ENCODE results near the gene MBD3L3. TPM values are rescaled to one million over a fixed set of nuclear protein-coding genes. Genes with fewer than 3 reads are reported as not detected.
"Not testable (repeated sequence)": the region's sequence is repeated elsewhere in the genome, so short reads cannot be mapped to it uniquely, and the experiment has no call there.

MBD3L3 gene
- total RNA-seq: not detected
- polyA plus RNA-seq: not detected

DNA sequence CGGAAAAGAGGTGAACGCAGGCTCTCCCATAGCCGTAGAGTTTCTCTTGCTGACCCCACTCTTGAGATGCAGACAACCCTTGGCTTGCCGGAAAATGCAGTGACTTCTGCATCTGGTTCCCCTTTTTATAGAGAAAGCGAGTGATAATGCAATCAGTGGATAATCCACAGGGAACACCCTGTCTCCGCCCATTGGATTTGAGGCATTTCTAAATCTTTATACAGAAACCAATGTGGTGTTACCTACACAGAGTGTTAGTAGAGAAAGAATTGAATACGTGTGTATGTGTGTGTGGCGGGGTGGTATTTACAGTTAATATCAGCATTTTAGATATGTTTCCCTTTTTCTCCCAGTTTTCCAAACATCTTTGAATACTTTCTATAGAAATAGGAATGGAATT, at the start of gene MBD3L3:
MBD3L3 (minus strand) TSS at position 101 of the 400 bp plus-strand sequence; CDS start at position 30, 71 bp downstream.
- H3K4me3 Mint-ChIP-seq; H3K27me3 ChIP-seq (ENCODE audit: insufficient read depth, low read length, poor library complexity, severe bottlenecking); H3K4me1 Mint-ChIP-seq; H3K27ac ChIP-seq (ENCODE audit: low read depth, low read length); H3K36me3 ChIP-seq (ENCODE audit: insufficient read depth, low read length); H3K27ac Mint-ChIP-seq; H3K9me3 ChIP-seq (ENCODE audit: low read length); H3K36me3 Mint-ChIP-seq; POLR2A ChIA-PET; H3K27me3 Mint-ChIP-seq; H3K4me1 ChIP-seq (ENCODE audit: insufficient read depth, low read length); DNase-seq; H3K9me3 Mint-ChIP-seq; H3K4me3 ChIP-seq (ENCODE audit: low read length); CTCF ChIA-PET: not testable (repeated sequence)

DNA sequence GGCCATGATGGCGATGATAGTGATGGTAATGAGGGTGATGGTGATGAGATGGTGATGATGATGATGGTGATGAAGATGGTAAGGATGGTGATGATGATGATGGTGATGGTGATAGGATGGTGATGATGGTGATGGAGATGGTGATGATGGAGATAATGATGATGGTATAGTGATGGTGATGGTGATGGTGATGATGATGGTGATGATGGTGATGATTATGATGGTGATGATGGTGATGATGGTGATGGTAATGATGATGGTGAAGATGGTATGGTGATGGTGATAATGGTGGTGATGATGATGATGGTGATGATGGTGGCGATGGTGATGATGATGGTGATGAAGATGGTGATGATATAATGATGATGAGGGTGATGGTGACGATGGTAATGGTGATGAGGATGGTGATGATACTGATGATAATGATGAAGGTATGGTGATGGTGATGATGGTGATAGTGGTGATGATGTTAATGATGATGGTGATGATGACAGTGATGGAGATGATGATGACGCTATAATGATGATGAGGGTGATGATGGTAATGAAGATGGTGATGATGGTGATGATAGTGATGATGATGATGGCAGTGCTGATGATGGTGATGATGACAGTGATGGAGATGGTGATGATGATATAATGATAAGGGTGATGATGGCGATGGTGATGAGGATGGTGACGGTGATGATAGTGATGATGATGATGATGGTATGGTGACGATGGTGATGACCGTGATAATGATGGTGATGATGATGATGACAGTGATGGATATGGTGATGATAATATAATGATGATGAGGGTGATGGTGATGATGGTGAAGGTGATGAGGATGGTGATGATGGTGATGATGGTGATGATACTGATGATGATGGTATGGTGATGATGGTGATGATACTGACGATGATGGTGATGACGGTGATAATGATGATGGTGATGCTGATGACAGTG, 48.5 kb upstream of the MBD3L3 start:
- Histone ChIP-seq H3K4me3 (ENCODE audit: low read length) (no peak overlapping the region), H3K4me1 (ENCODE audit: insufficient read depth, low read length) (peaks cover 3% of the 10 kb centered on the region), H3K36me3 (ENCODE audit: insufficient read depth, low read length) (no peaks in the 10 kb centered on the region), H3K27me3 (ENCODE audit: insufficient read depth, low read length, poor library complexity, severe bottlenecking) (no peaks in the 10 kb centered on the region), H3K27ac (ENCODE audit: low read depth, low read length) (no peak overlapping the region), H3K9me3 (ENCODE audit: low read length) (no peaks in the 10 kb centered on the region)
- H3K27ac Mint-ChIP-seq: no peak overlapping the region
- H3K27me3 Mint-ChIP-seq: peaks cover 3 to 4% of the 10 kb centered on the region in 2 donors
- CTCF ChIA-PET: no interaction called here
- no peak overlapping the region for H3K4me3 Mint-ChIP-seq
- H3K36me3 Mint-ChIP-seq: no peaks in the 10 kb centered on the region
- H3K9me3 Mint-ChIP-seq: no peaks in the 10 kb centered on the region
- POLR2A ChIA-PET: no interaction called here
- peaks cover 4 to 5% (median 4%) of the 10 kb centered on the region in 3 donors for H3K4me1 Mint-ChIP-seq
- no peak for DNase-seq

- H3K36me3 ChIP-seq (ENCODE audit: insufficient read depth, low read length): no peaks in the 10 kb centered on the region
- ChIA-PET POLR2A (no interaction called here), CTCF (no interaction called here)
- no peak for DNase-seq
- no peaks in the 10 kb centered on the region for H3K9me3 ChIP-seq (ENCODE audit: low read length)
- Mint-ChIP-seq H3K27me3 (peaks cover 3 to 4% of the 10 kb centered on the region in 2 donors), H3K27ac (no peak overlapping the region), H3K36me3 (no peaks in the 10 kb centered on the region), H3K9me3 (no peaks in the 10 kb centered on the region), H3K4me3 (no peak overlapping the region), H3K4me1 (peaks cover 8 to 14% (median 11%) of the 10 kb centered on the region in 3 donors)
- H3K4me1 ChIP-seq (ENCODE audit: insufficient read depth, low read length): peaks cover 10% of the 10 kb centered on the region
- H3K27ac ChIP-seq (ENCODE audit: low read depth, low read length): no peak overlapping the region
- no peak overlapping the region for H3K4me3 ChIP-seq (ENCODE audit: low read length)
- H3K27me3 ChIP-seq (ENCODE audit: insufficient read depth, low read length, poor library complexity, severe bottlenecking): no peaks in the 10 kb centered on the region
Observed at GRCh38 chr19:7104747-7105447, 46.4 kb upstream of the MBD3L3 start.

DNA sequence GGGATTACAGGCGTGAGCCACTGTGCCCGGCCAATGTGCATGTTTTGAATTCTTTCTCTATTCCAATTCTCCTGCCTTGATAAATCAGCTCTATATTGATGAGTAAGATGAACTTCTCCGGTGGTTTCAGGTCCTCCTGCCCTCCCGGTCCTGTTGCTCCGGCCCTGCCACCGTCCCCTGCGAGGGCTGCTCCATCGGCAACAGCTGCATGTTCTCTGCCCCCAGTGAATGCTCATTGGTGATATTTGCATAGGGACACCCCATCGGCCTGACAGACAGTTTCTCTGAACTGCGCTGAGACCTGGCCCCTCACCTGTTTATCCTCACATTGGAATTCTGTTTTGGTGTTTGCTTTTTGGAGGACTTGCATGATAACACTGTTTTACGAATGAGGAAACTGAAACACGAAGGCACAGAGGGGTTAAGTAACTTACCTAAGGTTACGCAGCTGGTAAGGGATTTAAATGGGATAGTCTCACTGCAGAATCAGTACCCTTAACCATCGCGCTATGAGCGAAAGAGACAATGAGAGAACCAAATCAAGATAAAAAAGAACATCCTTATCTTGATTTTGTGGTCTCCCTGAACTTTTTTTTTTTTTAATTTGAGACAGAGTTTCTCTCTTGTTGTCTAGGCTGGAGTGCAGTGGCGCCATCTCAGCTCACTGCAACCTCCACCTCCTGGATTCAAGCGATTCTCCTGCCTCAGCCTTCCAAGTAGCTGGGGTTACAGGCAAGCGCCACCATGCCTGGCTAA, 43.2 kb upstream of the MBD3L3 start:
- Histone ChIP-seq H3K27ac (ENCODE audit: low read depth, low read length) (no peak overlapping the region), H3K4me3 (ENCODE audit: low read length) (no peak overlapping the region), H3K9me3 (ENCODE audit: low read length) (no peaks in the 10 kb centered on the region), H3K36me3 (ENCODE audit: insufficient read depth, low read length) (no peaks in the 10 kb centered on the region), H3K4me1 (ENCODE audit: insufficient read depth, low read length) (peaks cover 16% of the 10 kb centered on the region), H3K27me3 (ENCODE audit: insufficient read depth, low read length, poor library complexity, severe bottlenecking) (no peaks in the 10 kb centered on the region)
- DNase-seq: peak in 1 of 5 donors; percentile 43
- ChIA-PET POLR2A (interaction anchor here (0.6 kb wide), 2 partner anchors 548 to 1055 kb away, joined by 7 to 9 read pairs; no protein-coding TSS in a partner anchor), CTCF (interaction anchor here (0.8 to 3.2 kb wide), 11 partner anchors 9 to 579 kb away, joined by 3 to 12 read pairs (median 3); partner anchors contain the start of genes ARHGEF18 and TRAPPC5)
- peaks cover 3 to 12% (median 5%) of the 10 kb centered on the region in 5 donors for H3K9me3 Mint-ChIP-seq
- H3K4me1 Mint-ChIP-seq: peaks cover 21 to 30% (median 28%) of the 10 kb centered on the region in 3 donors
- H3K4me3 Mint-ChIP-seq: peak overlapping the region; percentile 9 to 68 (median 57)
- H3K27me3 Mint-ChIP-seq: peaks cover 3 to 8% of the 10 kb centered on the region in 2 donors
- H3K27ac Mint-ChIP-seq: peak overlapping the region in 4 of 8 donors; percentile 5 to 81 (median 40)
- H3K36me3 Mint-ChIP-seq: peaks cover 3 to 6% (median 4%) of the 10 kb centered on the region in 3 donors

GRCh38 chr19:7099597-7099921, 41.1 kb upstream of the MBD3L3 start:
- Histone ChIP-seq H3K27me3 (ENCODE audit: insufficient read depth, low read length, poor library complexity, severe bottlenecking) (no peaks in the 10 kb centered on the region), H3K4me1 (ENCODE audit: insufficient read depth, low read length) (peaks cover 16% of the 10 kb centered on the region), H3K9me3 (ENCODE audit: low read length) (peaks cover 7% of the 10 kb centered on the region), H3K36me3 (ENCODE audit: insufficient read depth, low read length) (no peaks in the 10 kb centered on the region), H3K27ac (ENCODE audit: low read depth, low read length) (peak overlapping the region; percentile 74), H3K4me3 (ENCODE audit: low read length) (peak overlapping the region; percentile 85)
- Mint-ChIP-seq H3K9me3 (peaks cover 18 to 32% (median 21%) of the 10 kb centered on the region in 5 donors), H3K27me3 (peaks cover 3 to 8% of the 10 kb centered on the region in 2 donors), H3K27ac (peak overlapping the region; percentile 80 to 99 (median 92)), H3K4me1 (peaks cover 21 to 30% (median 28%) of the 10 kb centered on the region in 3 donors), H3K36me3 (peaks cover 3 to 19% (median 7%) of the 10 kb centered on the region in 3 donors), H3K4me3 (peak overlapping the region; percentile 91 to 97 (median 94))
- ChIA-PET CTCF (interaction anchor here (0.6 to 1.6 kb wide), 7 partner anchors 10 to 582 kb away, joined by 3 to 4 read pairs (median 3); partner anchors contain the start of genes ARHGEF18, TRAPPC5 and ZNF557), POLR2A (interaction anchor here (0.6 to 1.7 kb wide), 4 partner anchors 28 to 254 kb away, joined by 3 to 25 read pairs (median 5); partner anchors contain the start of gene ZNF557)
- DNase-seq: no peak

DNA sequence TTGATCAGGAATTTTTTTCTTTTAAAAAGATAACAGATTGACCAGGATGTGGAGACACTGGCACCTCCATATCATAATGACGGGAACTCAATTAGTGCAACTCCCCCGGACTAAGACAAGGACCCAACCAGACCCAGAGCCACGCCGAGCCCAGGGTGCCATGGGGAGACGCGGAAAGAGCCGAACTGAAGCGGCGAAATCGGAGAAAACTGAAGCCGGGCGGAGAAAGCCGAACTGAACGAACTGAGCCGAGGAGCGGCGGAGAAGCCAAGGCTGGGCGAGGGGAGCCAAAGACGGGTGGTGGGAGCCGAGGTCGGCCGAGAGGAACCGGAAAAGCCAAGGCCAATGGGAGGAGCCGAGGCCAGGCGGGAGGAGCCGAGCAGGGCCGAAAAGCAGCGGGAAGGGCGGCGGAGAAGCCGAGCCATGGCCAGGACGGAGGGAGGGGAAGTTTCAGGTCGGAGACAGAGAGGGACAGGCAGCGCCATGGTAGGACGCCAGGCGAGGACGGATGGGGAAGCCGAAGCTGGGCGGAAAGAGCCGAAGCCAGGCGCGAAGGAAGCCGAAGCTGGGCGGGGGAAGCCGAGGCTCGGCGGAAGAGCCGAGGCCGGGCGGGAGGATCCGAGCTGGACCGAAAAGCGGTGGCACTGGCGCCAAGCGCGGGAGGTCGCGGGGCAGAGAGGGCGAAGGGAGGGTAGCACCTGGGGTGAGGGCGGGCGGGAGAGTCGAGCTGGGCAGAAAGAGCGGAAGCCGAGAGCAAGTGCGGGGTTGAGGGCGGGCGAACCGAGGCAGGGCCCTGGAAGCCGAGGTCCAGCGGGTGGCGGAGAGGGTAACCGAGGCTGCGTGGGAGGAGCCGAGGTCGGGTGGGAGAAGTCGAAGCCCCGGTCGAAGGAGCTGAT, 40.5 kb upstream of the MBD3L3 start:
- Histone ChIP-seq H3K4me3 (ENCODE audit: low read length) (peak overlapping the region; percentile 85), H3K27ac (ENCODE audit: low read depth, low read length) (peak overlapping the region; percentile 74), H3K27me3 (ENCODE audit: insufficient read depth, low read length, poor library complexity, severe bottlenecking) (no peaks in the 10 kb centered on the region), H3K36me3 (ENCODE audit: insufficient read depth, low read length) (no peaks in the 10 kb centered on the region), H3K4me1 (ENCODE audit: insufficient read depth, low read length) (peaks cover 16% of the 10 kb centered on the region), H3K9me3 (ENCODE audit: low read length) (peaks cover 7% of the 10 kb centered on the region)
- Mint-ChIP-seq H3K27me3 (peaks cover 3 to 8% of the 10 kb centered on the region in 2 donors), H3K4me1 (peaks cover 21 to 30% (median 28%) of the 10 kb centered on the region in 3 donors), H3K9me3 (peaks cover 18 to 34% (median 24%) of the 10 kb centered on the region in 5 donors), H3K36me3 (peaks cover 3 to 20% (median 7%) of the 10 kb centered on the region in 3 donors), H3K4me3 (peak overlapping the region; percentile 91 to 97 (median 94)), H3K27ac (peak overlapping the region; percentile 88 to 99 (median 92))
- CTCF ChIA-PET: interaction anchor here (0.6 to 1.6 kb wide), 7 partner anchors 10 to 582 kb away, joined by 3 to 4 read pairs (median 3); partner anchors contain the start of genes ARHGEF18, TRAPPC5 and ZNF557
- POLR2A ChIA-PET: interaction anchor here (0.6 to 1.7 kb wide), 5 partner anchors 22 to 255 kb away, joined by 3 to 25 read pairs (median 4); partner anchors contain the start of gene ZNF557
- DNase-seq: peak; percentile 74 to 91 (median 82)
